GM12891 (cell line): ENCODE results near the gene CHSY3.

Source experiments
- DNase-seq: peaks from one replicate; pipeline ENCODE4 v3.0.0; 2011; ENCODE audit warnings: low spot score; ENCODE audit not compliant: insufficient read length
- FAIRE-seq: peaks from 2 replicates; lab custom pipeline; 2011; peaks lifted over from hg19 to GRCh38; lab: Jason Lieb, UNC
- PAX5 ChIP-seq: IDR thresholded peaks from 2 replicates; pipeline ENCODE4 v1.6.1; 2011; ENCODE audit warnings: low read length, moderate library complexity, mild to moderate bottlenecking; ENCODE audit not compliant: insufficient read depth, severe bottlenecking
- POLR2A ChIP-seq: IDR thresholded peaks from 2 replicates; pipeline ENCODE4 v1.6.1; 2011; ENCODE audit warnings: low read depth, low read length, control low read depth
- POLR2AphosphoS5 ChIP-seq: IDR thresholded peaks from 2 replicates; pipeline ENCODE4 v1.6.1; 2011; ENCODE audit warnings: low read depth, low read length, control low read depth
- POU2F2 ChIP-seq: IDR thresholded peaks from 2 replicates; pipeline ENCODE4 v1.6.1; 2011; ENCODE audit warnings: low read depth, mild to moderate bottlenecking, control low read depth, low read length, moderate library complexity
- SPI1 ChIP-seq: IDR thresholded peaks from 2 replicates; pipeline ENCODE4 v1.6.1; 2011; ENCODE audit warnings: low read depth, low read length, control low read depth
- TAF1 ChIP-seq: IDR thresholded peaks from 2 replicates; pipeline ENCODE4 v1.6.1; 2011; ENCODE audit warnings: low read depth, low read length, control low read depth

The CHSY3 gene

GRCh38 chr5:130164966-130165365 lies 260.7 kb downstream of the CHSY3 start:
- DNase-seq (no peak), FAIRE-seq (no peak)
- TF ChIP-seq POLR2AphosphoS5 = no peak
- TF ChIP-seq PAX5 = no peak
- no peak for TF ChIP-seq POLR2A
- no peak for TF ChIP-seq SPI1
- no peak for TF ChIP-seq TAF1
- no peak for TF ChIP-seq POU2F2

- no peak for FAIRE-seq
Measured at GRCh38 chr5:130166839-130167490, 262.7 kb downstream of the CHSY3 start.

GRCh38 chr5:130168211-130168610 lies 263.9 kb downstream of the CHSY3 start:
- FAIRE-seq (no peak), DNase-seq (no peak)
- TF ChIP-seq POU2F2 = no peak
- no peak for TF ChIP-seq SPI1
- no peak for TF ChIP-seq POLR2AphosphoS5
- no peak for TF ChIP-seq PAX5
- TF ChIP-seq POLR2A = no peak
- no peak for TF ChIP-seq TAF1

More at GRCh38 chr5:130166839-130167490, 262.7 kb downstream of the CHSY3 start:
- no peak for DNase-seq
- TF ChIP-seq POU2F2 (no peak), POLR2AphosphoS5 (no peak), TAF1 (no peak), PAX5 (no peak), SPI1 (no peak)

GRCh38 chr5:130171699-130172098 lies 267.4 kb downstream of the CHSY3 start:
- DNase-seq (no peak), FAIRE-seq (no peak)

GRCh38 chr5:130183115-130183514 lies 278.9 kb downstream of the CHSY3 start:
- FAIRE-seq (no peak), DNase-seq (no peak)
- TF ChIP-seq POU2F2 (no peak), POLR2AphosphoS5 (no peak), POLR2A (no peak), SPI1 (no peak), TAF1 (no peak), PAX5 (no peak)

More at GRCh38 chr5:130171699-130172098, 267.4 kb downstream of the CHSY3 start:
- TF ChIP-seq TAF1 (no peak), POLR2A (no peak), POU2F2 (no peak), POLR2AphosphoS5 (no peak), PAX5 (no peak), SPI1 (no peak)

GRCh38 chr5:130189961-130190360 lies 285.7 kb downstream of the CHSY3 start:
- DNase-seq = no peak
- no peak for FAIRE-seq
- TF ChIP-seq PAX5 (no peak), POLR2A (no peak), SPI1 (no peak), POLR2AphosphoS5 (no peak), TAF1 (no peak), POU2F2 (no peak)

- DNase-seq = no peak
- TF ChIP-seq POLR2AphosphoS5 = no peak
- no peak for TF ChIP-seq POLR2A
- TF ChIP-seq POU2F2 = no peak
- no peak for FAIRE-seq
Measured at GRCh38 chr5:130198927-130199326, 294.7 kb downstream of the CHSY3 start.

- FAIRE-seq (no peak), DNase-seq (no peak)
- TF ChIP-seq POU2F2 (no peak), POLR2AphosphoS5 (no peak)
Measured at GRCh38 chr5:130206686-130207085, 302.4 kb downstream of the CHSY3 start.

- DNase-seq = no peak
- TF ChIP-seq PAX5 = no peak
- no peak for TF ChIP-seq POLR2AphosphoS5
- TF ChIP-seq SPI1 = no peak
- no peak for TF ChIP-seq POU2F2
- TF ChIP-seq TAF1 = no peak
- no peak for TF ChIP-seq POLR2A
- no peak for FAIRE-seq
Measured at GRCh38 chr5:130213607-130214006, 309.3 kb downstream of the CHSY3 start.

- DNase-seq = no peak
- FAIRE-seq = no peak
- no peak for TF ChIP-seq POLR2AphosphoS5
- no peak for TF ChIP-seq POLR2A
- no peak for TF ChIP-seq POU2F2
- TF ChIP-seq PAX5 = no peak
- TF ChIP-seq SPI1 = no peak
- TF ChIP-seq TAF1 = no peak
Measured at GRCh38 chr5:130216286-130216685, 312.0 kb downstream of the CHSY3 start.
